HG03135 (cell line): ENCODE measurements around the gene TAF1B.

Experiments
- ATAC-seq: cut with Tn5 transposase; IDR thresholded peaks from one replicate; pipeline ENCODE4 v1.9.1; 2021; ENCODE audit warnings: mild to moderate bottlenecking, moderate library complexity; ENCODE audit not compliant: unreplicated experiment

TAF1B gene

GRCh38 chr2:9961013-9961412 is 117.7 kb downstream of the TAF1B start:
- no peak for ATAC-seq

- no peak for ATAC-seq
These were observed 121.2 kb downstream of the TAF1B start for GRCh38 chr2:9964334-9964980.

GRCh38 chr2:9965119-9965822 is 122.0 kb downstream of the TAF1B start:
- no peak for ATAC-seq

GRCh38 chr2:9966491-9967022 is 123.3 kb downstream of the TAF1B start:
- ATAC-seq, result no peak

GRCh38 chr2:9967053-9967775 is 123.9 kb downstream of the TAF1B start:
- ATAC-seq, result no peak

GRCh38 chr2:9968553-9969497 is 125.6 kb downstream of the TAF1B start:
- ATAC-seq, result no peak

DNA sequence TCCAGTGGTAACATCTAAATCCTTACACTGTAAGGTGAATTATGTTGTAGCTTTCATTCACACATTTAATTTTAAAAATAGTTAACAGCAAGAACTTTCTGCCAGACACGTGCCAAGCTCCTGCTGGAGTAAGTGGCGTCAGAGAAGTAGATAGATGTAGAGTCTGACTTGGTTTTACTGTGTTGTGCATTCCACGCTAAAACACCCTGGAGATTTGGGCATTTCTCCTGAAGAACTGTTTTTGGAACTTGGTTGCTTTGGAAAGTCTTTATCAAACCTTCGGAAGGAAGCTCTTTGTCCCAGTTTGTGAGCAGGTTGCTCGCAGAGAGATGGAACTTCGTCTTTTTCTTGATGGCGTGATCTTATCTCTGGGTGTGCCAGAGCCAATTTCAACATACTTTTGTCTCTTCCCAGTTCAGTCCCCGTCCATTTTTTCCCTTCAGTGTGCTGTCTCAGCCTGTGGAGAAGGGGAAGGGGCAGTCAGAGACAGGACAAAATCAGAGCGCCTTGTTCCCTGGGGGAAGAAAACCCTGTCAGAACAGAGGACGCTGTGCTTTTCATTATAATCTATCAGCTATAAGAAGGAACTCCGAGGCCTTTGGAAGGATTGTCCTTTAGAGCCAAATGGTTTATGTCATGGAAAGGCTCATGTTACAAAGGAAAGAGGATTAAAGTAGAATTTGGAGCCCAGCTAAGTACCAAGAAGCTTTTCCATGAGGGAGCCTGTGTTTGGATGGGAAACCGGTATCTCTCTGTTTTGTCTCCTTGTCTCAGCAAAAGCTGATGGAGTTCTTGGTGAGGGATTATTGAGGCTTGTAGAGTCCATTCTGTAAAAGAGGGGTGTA is 127.1 kb downstream of the TAF1B start:
- no peak for ATAC-seq

DNA sequence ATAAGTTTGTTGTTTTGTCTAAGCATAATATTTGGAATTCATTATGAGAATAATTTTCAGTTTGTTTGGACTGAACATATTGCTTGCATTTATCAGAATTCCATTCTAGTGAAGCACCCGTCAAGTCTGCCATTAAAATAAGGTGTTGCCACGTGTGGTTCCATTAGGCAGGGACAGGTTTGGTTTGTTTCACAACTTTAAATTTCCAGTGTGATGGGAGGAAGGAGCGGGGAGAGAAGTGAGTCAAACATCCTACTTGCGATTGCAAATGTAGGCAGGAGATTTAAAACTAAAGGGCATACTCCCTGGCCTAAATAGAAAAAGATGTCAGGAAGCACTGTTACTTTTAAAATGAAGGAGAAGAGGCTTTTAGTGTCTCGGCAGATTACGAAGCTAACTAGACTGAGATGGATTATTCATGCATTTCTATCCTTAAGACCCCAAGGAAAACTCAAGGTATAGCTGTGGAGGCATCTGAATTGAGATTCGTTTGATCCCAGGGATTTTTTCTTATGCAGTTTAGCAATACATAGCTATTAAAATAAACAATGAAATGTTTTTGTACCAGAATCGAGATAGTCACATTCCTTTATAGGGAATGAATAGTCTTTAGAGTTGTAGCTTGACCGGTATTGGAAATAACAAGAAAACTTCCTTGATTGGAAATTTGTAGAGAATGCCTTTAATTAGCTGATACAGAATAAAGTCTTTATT is 128.0 kb downstream of the TAF1B start:
- no peak for ATAC-seq

- ATAC-seq, result no peak
These were observed 128.6 kb downstream of the TAF1B start for GRCh38 chr2:9971890-9972289.

DNA sequence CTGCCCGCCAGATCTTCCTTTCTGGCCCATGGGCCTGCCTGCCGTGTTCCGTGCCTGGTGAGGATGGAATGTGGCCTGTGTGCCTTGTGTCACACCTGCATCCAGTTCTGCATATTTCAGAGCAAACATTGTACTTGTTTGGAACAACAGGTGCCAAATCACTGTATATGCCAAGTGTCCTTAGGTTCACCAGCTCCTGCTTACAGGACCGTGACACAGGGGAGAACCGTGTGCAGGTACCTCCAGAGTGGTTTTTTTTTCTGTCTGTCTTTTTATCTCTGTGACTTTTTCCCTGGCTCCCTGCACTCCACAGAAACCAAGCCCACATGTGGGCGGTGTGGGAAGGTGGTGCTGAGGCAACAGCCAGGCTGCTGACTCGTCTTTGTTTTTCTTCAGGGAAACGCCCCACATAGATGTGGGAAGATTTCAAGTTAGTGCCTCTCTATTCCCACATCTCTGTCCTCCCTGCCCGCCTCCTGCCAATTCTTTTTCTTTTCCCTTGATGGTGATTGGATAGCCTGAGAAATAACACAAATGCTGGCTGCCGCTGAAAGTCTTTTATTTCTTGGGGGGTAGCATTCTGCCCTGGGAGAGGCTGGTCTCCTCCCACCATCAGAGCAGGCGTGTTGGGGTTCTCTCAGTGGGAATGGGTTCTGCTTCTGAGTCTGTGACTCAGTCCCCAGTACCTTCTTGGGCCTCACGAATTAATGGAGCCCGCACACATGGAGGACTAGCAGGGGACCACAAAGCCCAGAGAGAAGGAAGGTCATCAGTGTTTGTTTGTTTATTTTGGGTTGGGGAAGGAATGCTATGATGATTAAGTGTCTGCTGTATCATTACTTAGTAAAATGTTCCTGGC is 129.6 kb downstream of the TAF1B start:
- ATAC-seq, result no peak

- ATAC-seq, result no peak
These were observed 130.4 kb downstream of the TAF1B start for GRCh38 chr2:9973690-9974089.

DNA sequence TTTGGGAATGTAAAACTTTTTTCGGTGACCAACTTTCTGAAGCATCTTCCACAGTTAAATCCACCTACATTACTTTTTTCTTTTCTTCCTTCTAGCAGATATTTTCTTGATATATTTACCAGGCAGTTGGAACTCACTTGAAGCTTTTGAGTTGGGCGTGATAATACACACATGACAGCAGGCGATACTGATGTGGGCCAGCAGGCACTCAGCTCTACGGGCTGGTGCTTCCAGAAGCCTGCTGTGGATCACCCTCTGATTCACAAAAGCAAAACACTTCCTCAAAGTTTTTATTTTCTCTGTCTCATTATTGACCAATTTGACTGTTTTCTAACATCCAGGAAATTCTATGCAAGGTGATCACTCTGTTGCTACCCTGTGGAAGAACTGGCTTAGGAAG is 131.1 kb downstream of the TAF1B start:
- no peak for ATAC-seq

- ATAC-seq, result no peak
These were observed 132.1 kb downstream of the TAF1B start for GRCh38 chr2:9975328-9975727.

DNA sequence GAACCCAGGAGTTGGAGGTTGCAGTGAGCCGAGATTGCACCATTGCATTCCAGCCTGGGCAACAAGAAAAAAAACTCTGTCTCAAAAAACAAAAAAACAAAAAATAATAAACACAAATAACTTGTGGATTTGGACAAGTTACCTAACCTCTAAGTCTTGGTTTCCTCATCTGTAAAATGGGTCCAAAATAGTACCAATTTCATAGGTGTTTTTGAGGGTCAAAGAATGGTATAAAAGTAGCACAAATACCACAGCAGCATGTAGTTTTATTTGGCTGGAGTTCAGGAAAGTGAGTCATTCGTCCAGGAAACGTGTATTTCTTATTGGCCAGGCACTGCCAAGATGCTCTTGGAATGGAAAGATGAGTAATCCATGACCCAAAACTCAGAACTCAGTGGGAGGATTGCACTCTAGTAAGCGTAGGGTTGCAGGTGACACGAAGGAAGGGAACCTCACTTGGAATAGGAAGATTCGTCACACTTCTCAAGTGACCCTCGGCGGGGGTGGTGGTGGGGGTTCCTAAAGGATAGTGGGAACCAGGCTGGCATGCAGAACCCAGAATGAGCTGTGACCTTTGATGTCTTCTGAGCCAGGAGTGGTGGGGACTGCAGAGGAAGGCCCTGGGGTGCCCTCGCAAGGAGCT is 132.7 kb downstream of the TAF1B start:
- ATAC-seq, result no peak

DNA sequence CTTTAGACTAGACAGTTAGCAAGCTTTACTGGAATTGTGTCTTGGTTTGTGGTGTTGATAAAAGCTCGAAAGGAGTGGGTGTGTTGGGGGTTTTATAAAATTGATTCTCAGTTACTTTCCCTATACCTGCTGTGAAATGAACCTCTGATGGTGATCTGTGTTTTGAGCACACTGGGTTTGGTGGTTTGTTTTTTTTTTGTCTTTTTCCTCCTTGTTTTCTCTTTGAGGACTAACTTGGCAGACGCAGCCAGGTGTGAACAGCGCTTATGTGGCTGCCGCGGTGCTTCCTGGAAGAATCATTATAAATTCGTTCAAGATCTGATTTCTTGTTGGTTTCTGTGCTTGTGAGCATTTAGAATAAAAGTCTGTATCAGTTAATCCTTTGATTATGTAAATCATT is 136.7 kb downstream of the TAF1B start:
- ATAC-seq, result no peak

DNA sequence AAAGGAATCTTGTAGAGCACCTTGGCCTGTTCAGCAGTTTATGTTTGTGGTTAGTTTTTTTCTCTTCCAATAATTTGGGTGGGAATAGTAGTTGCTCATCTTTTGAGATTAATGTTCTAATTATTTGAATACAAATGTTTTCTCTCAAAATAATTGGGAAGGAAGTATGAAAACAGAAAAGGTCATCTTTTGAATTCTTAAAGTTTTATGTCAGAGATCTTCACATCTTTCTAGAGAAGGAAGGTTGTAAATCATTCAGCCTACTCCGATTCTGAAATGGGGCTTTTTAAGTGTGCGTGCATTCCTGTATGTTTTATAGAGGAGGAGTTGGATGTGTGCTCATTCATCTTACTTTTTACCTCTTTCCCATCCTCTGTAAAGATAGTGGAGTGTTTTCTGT is 137.2 kb downstream of the TAF1B start:
- ATAC-seq, result no peak

GRCh38 chr2:9981655-9982054 is 138.4 kb downstream of the TAF1B start:
- no peak for ATAC-seq

DNA sequence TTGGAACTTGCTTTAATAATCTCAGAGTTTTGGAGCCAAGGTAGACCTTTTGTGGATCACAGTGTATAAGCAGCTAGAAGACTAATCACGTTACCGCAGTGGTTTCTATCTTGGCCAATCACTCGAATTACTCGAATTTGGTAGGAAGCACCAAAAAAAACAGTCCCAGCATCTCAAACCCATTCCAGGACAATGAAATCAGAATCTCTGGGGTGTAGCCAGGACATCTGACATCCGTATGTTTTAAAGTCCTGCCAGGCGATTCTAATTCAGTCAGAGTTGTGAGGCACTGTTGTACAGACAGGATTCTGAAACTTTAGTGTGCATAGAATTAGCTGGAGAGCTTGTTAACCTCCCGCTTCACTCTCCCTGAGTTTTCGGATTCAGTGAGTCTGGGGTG is 139.0 kb downstream of the TAF1B start:
- ATAC-seq, result no peak
